Endodermal cell (in vitro differentiated cells): ENCODE results near the gene TPD52L2. TPM values are rescaled to one million over a fixed set of nuclear protein-coding genes. Genes with fewer than 3 reads are reported as not detected.

Source experiments
- DNase-seq: peaks from one replicate; pipeline ENCODE4 v3.0.0-alpha.2; 2017
- H3K27ac ChIP-seq: 2 replicates; pipeline ENCODE4 v1.5.1; 2013; ENCODE audit warnings: mild to moderate bottlenecking, low read depth, low read length, moderate library complexity
- H3K27me3 ChIP-seq: 2 replicates; pipeline ENCODE4 v1.6.1; 2013; ENCODE audit warnings: mild to moderate bottlenecking, low read length, moderate library complexity; ENCODE audit not compliant: insufficient read depth, control insufficient read depth, poor library complexity, severe bottlenecking
- H3K36me3 ChIP-seq: 2 replicates; pipeline ENCODE4 v1.7.0; 2013; ENCODE audit warnings: mild to moderate bottlenecking, low read length, moderate library complexity; ENCODE audit not compliant: control insufficient read depth, insufficient read depth
- H3K4me1 ChIP-seq: one replicate; pipeline ENCODE4 v1.7.0; 2013; ENCODE audit warnings: low read length; ENCODE audit not compliant: control insufficient read depth, insufficient read depth
- H3K4me3 ChIP-seq: 2 replicates; pipeline ENCODE4 v1.5.1; 2013; ENCODE audit warnings: mild to moderate bottlenecking, low read length, moderate library complexity
- H3K9ac ChIP-seq: 2 replicates; pipeline ENCODE4 v1.6.1; 2013; ENCODE audit warnings: mild to moderate bottlenecking, low read length, moderate library complexity; ENCODE audit not compliant: poor library complexity, severe bottlenecking; ENCODE audit errors: extremely low read depth
- H3K9me3 ChIP-seq: 2 replicates; pipeline ENCODE4 v1.6.1; 2013; ENCODE audit warnings: mild to moderate bottlenecking, low read length, moderate library complexity; ENCODE audit not compliant: control insufficient read depth
- H3K27ac Mint-ChIP-seq: 2 replicates; pipeline ENCODE4 v1.8.0; 2020; ENCODE audit warnings: mixed read lengths
- H3K27me3 Mint-ChIP-seq: 2 replicates; pipeline ENCODE4 v1.8.0; 2021; ENCODE audit warnings: mild to moderate bottlenecking, mixed read lengths; ENCODE audit not compliant: insufficient read depth
- H3K36me3 Mint-ChIP-seq: 2 replicates; pipeline ENCODE4 v1.8.0; 2020; ENCODE audit warnings: low read depth, mixed read lengths
- H3K4me1 Mint-ChIP-seq: 2 replicates; pipeline ENCODE4 v1.8.0; 2020; ENCODE audit warnings: mixed read lengths
- H3K4me3 Mint-ChIP-seq: 2 replicates; pipeline ENCODE4 v1.8.0; 2020; ENCODE audit warnings: mild to moderate bottlenecking, moderate library complexity, mixed read lengths
- H3K9me3 Mint-ChIP-seq: 2 replicates; pipeline ENCODE4 v1.8.0; 2020; ENCODE audit warnings: mild to moderate bottlenecking, mixed read lengths
- WGBS, 2 experiments: methylation state at CpG; one replicate each; pipeline versions ENCODE4 v1.1.5 to v1.1.7; 2013; ENCODE audit warnings: missing lambda C conversion rate in 2 of 2, mixed read lengths in 1 of 2; ENCODE audit not compliant: insufficient coverage in 1 of 2, insufficient read length in 1 of 2; 5-methylcytosine and 5-hydroxymethylcytosine counted together
- total RNA-seq, 2 donors: library from RNA; stranded (reverse); fragmentation: NEBNext Ultra II Directional in 1 of 2; extraction: Animal tissue kit (Norgen Biotek cat#: 25700) in 1 of 2; gene quantifications; 2 replicates in 1 of 2; 3 replicates in 1 of 2; pipeline ENCODE4 v1.2.1, GENCODE V29; 2021
- TF ChIP-seq, protein P1 (sequence below): fragments of 200-600 bp; sonication (generic); conservative IDR thresholded peaks from 2 replicates; pipeline ENCODE4 v1.5.0; 2021; ENCODE audit warnings: antibody characterized with exemption, mild to moderate bottlenecking

The TPD52L2 gene
- total RNA-seq, 2 donors from 2014 or later, result 68.3 to 85.2 TPM

DNA sequence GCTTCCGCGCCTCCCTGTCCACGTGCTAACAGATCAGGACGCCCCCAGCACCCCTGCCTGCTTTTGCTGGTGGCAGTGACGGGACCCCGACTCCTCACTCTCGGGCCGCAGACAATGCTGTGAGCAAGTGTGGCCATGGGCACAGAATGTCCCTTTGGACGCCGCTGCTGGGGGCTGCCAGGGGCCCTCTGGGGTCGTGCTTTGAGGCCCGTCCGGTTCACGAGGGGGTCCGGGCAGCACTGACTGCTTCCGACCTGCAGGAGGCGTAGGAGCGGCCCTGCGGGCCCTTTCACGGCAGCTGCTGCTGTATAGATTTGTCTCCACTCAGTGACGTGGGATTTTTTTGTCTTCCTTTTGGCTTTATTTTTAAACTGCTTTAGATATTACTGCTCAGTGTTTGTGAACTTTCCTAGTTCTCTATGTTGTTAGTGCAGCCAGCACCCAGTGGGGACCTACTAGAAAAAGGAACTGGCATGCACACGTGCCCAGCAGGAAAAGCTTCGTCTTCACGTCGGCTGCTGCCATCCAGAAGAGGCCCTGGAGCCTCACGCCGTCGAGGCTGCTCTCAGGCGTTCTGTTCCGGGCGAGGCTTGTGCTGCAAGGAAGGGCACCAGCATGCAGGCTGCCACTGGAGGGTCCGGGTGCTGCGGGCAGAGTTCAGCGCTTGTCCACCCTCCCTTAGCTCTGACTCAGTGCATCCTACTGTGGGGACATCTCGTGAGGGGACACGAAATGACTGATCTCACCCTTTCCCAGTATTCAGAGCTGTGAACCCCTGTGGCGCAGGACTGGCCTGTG, 69.4 kb downstream of the TPD52L2 start:
- WGBS, 2 experiments, result 88 to 89% methylated on average over 33 to 37 of the region's 37 CpGs
- H3K4me1 ChIP-seq, result no peaks in the 10 kb centered on the region
- no peaks in the 10 kb centered on the region for H3K9me3 ChIP-seq
- Mint-ChIP-seq H3K27me3 (no peaks in the 10 kb centered on the region), H3K9me3 (no peaks in the 10 kb centered on the region), H3K4me1 (no peaks in the 10 kb centered on the region), H3K36me3 (peaks cover 41% of the 10 kb centered on the region), H3K4me3 (no peak overlapping the region), H3K27ac (peak overlapping the region; percentile 16)
- peak; percentile 84 for DNase-seq
- H3K27ac ChIP-seq, result no peak overlapping the region
- peaks cover 52% of the 10 kb centered on the region for H3K36me3 ChIP-seq
- TF ChIP-seq, protein P1, sequence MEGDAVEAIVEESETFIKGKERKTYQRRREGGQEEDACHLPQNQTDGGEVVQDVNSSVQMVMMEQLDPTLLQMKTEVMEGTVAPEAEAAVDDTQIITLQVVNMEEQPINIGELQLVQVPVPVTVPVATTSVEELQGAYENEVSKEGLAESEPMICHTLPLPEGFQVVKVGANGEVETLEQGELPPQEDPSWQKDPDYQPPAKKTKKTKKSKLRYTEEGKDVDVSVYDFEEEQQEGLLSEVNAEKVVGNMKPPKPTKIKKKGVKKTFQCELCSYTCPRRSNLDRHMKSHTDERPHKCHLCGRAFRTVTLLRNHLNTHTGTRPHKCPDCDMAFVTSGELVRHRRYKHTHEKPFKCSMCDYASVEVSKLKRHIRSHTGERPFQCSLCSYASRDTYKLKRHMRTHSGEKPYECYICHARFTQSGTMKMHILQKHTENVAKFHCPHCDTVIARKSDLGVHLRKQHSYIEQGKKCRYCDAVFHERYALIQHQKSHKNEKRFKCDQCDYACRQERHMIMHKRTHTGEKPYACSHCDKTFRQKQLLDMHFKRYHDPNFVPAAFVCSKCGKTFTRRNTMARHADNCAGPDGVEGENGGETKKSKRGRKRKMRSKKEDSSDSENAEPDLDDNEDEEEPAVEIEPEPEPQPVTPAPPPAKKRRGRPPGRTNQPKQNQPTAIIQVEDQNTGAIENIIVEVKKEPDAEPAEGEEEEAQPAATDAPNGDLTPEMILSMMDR, result peak; percentile 83
- H3K4me3 ChIP-seq, result no peak overlapping the region
- H3K9ac ChIP-seq, result no peak overlapping the region
- H3K27me3 ChIP-seq, result no peaks in the 10 kb centered on the region

DNA sequence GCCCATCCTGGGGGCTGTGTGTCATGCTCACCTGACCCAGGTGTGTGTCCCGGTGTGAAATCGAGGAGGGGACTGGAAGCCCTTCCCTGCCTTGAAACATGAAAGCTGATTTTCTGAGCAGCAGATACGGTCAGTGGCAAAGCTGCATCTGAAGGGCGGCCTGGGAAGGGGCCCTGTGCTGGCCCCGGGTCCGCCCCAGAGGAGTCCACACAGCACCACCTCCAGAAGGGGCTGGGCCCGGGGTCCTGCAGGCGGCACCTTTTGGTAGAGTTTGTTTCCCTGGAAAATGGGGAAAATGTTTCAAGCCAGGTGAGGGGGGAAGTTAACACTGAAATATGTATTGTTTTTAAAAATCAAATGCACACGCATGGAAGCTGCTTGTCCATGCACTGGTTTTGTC, 70.4 kb downstream of the TPD52L2 start:
- H3K36me3 ChIP-seq, result peaks cover 47% of the 10 kb centered on the region
- DNase-seq, result no peak
- Mint-ChIP-seq H3K4me3 (no peak overlapping the region), H3K36me3 (peaks cover 33% of the 10 kb centered on the region), H3K27me3 (no peaks in the 10 kb centered on the region), H3K9me3 (no peaks in the 10 kb centered on the region), H3K27ac (peak overlapping the region; percentile 16), H3K4me1 (no peaks in the 10 kb centered on the region)
- 93 to 97% methylated on average over 5 to 9 of the region's 9 CpGs for WGBS, 2 experiments
- no peak overlapping the region for H3K27ac ChIP-seq
- H3K4me3 ChIP-seq, result no peak overlapping the region
- TF ChIP-seq, protein P1, result no peak
- H3K9ac ChIP-seq, result no peak overlapping the region
- H3K9me3 ChIP-seq, result no peaks in the 10 kb centered on the region
- H3K27me3 ChIP-seq, result no peaks in the 10 kb centered on the region
- H3K4me1 ChIP-seq, result no peaks in the 10 kb centered on the region

DNA sequence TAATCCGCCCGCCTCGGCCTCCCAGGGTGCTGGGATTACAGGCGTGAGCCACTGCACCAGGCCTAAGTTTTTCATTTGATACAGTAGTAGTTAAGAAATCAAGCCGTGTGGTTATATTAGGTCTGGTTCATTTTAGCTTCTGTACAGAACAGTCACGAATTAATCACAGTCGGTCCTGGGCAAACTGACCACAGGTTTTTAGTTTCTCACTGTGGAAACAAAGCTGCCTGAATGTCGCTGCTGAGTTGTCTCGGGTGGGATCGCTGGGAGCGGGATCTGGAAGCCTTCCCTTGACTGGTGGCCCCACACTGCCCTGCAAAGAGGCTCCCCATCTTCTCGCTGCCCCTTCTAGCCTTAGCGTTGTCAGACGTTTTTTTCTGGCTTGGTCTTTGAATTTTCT, 72.5 kb downstream of the TPD52L2 start:
- Mint-ChIP-seq H3K9me3 (no peaks in the 10 kb centered on the region), H3K27me3 (no peaks in the 10 kb centered on the region), H3K4me1 (no peaks in the 10 kb centered on the region), H3K27ac (no peak overlapping the region), H3K36me3 (peaks cover 16% of the 10 kb centered on the region), H3K4me3 (no peak overlapping the region)
- Histone ChIP-seq H3K4me3 (no peak overlapping the region), H3K36me3 (peaks cover 31% of the 10 kb centered on the region), H3K9me3 (no peaks in the 10 kb centered on the region), H3K4me1 (no peaks in the 10 kb centered on the region), H3K9ac (no peak overlapping the region), H3K27ac (no peak overlapping the region), H3K27me3 (no peaks in the 10 kb centered on the region)
- WGBS, 2 experiments, result 90 to 92% methylated on average over 14 of the region's 14 CpGs
- peak; percentile 36 for DNase-seq
- TF ChIP-seq, protein P1, result no peak
